SU-DHL-6 (cell line): ENCODE measurements around the gene PDZD2.

Experiments used
- EZH2phosphoT487 ChIP-seq: fragments of 200-600 bp; sonication (generic), shearing (Covaris generic); conservative IDR thresholded peaks from 2 replicates; pipeline ENCODE4 v1.6.1; 2018; ENCODE audit warnings: mild to moderate bottlenecking, antibody characterized with exemption, low read length, moderate library complexity, mixed read lengths
- TF ChIP-seq, protein P1 (sequence below): fragments of 200-600 bp; sonication (generic); IDR thresholded peaks from one replicate; pipeline ENCODE4 v1.5.1; 2017; ENCODE audit warnings: antibody characterized with exemption, mild to moderate bottlenecking, low read length, moderate library complexity; ENCODE audit not compliant: insufficient read depth, poor library complexity, severe bottlenecking

DNA sequence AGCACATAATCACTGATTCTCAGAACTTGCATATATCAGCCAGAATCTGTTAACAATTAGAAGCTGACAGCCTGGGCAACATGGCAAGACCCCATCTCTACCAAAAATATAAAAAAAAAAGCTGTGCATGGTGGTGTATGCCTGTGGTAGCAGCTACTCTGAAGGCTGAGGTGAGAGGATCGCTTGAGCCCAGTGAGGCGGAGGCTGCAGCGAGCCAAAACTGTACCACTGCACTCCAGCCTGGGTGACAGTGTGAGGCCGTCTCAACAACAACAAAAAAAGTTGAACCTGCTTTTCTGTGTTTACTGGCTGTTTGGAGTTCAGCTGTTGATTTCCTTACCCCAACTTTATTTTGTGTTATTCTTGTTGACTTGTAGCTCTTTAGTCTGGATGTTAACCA lies 468.4 kb downstream of the PDZD2 start:
- TF ChIP-seq, protein P1, sequence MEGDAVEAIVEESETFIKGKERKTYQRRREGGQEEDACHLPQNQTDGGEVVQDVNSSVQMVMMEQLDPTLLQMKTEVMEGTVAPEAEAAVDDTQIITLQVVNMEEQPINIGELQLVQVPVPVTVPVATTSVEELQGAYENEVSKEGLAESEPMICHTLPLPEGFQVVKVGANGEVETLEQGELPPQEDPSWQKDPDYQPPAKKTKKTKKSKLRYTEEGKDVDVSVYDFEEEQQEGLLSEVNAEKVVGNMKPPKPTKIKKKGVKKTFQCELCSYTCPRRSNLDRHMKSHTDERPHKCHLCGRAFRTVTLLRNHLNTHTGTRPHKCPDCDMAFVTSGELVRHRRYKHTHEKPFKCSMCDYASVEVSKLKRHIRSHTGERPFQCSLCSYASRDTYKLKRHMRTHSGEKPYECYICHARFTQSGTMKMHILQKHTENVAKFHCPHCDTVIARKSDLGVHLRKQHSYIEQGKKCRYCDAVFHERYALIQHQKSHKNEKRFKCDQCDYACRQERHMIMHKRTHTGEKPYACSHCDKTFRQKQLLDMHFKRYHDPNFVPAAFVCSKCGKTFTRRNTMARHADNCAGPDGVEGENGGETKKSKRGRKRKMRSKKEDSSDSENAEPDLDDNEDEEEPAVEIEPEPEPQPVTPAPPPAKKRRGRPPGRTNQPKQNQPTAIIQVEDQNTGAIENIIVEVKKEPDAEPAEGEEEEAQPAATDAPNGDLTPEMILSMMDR: no peak
- no peak for TF ChIP-seq EZH2phosphoT487
